HPDE6-E6E7 (cell line): ENCODE measurements around the gene KAZN.

Experiments used
- DNase-seq: peaks from one replicate; pipeline ENCODE4 v3.0.0; 2011; ENCODE audit warnings: missing footprints; ENCODE audit errors: extremely low spot score

Gene KAZN

GRCh38 chr1:14647777-14648176, 49.3 kb downstream of the KAZN start:
- no peak for DNase-seq

- no peak for DNase-seq
Observed at GRCh38 chr1:14648391-14648790, 49.9 kb downstream of the KAZN start.

GRCh38 chr1:14648896-14649855, 50.7 kb downstream of the KAZN start:
- DNase-seq: no peak

DNA sequence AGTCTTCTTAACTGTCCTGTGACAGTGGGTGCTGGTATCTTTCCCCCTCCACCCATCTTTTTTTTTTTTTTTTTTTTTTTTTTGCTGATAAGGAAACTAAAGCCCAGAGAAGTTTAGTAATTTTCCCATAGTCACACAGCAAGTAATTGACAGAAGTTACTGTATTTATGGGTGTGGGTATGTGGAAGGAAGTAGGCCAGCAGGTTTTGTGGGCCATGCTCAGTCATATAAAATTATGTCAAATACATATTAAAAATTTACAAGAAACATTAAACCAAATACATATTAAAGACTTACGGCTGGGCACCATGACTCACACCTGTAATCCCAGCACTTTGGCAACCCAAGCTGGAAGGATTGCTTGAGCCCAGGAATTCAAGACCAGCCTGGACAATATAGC, 51.5 kb downstream of the KAZN start:
- DNase-seq: no peak

- DNase-seq: no peak
Observed at GRCh38 chr1:14650951-14651350, 52.5 kb downstream of the KAZN start.

DNA sequence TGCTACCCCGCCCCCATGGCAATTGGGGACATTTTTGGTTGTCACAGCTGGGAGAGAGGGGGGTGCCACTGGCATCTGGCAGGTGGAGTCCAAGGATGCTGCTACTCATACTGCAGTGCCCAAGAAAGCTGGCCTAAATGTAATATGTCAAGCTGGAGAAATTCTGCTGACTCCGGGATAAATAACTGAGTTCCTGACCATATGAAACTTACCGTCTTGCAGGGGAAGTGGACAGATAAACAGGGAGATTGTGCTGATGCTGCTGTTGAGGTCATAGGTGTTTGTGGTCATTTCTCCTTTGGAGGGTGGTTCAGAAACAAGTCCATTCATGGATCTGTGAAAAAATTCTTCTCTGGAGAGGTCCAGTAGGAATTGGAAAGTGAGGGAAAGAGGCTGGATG, 54.4 kb downstream of the KAZN start:
- DNase-seq: no peak

GRCh38 chr1:14653461-14653960, 55.0 kb downstream of the KAZN start:
- DNase-seq: no peak

DNA sequence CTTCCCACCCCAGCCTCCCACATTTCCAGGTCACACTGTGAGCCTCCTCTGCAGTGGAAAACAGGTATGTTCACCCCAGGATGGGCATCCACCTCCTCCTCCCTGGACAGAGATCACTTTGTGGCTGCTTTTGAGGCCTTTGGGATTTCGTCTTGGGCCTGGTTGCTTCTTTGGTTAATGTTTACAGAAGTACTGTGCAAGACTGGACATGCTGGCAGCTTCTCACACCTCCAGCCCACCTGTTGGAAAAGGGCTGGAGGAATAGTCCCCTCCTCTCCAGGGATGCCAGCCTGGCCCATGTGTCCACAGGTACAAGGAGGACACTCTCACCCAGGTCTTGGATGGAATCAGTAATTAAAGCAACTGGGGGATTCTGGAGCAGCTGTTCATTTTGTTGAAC, 56.1 kb downstream of the KAZN start:
- DNase-seq: no peak

- DNase-seq: no peak
Observed at GRCh38 chr1:14655385-14655784, 56.9 kb downstream of the KAZN start.

DNA sequence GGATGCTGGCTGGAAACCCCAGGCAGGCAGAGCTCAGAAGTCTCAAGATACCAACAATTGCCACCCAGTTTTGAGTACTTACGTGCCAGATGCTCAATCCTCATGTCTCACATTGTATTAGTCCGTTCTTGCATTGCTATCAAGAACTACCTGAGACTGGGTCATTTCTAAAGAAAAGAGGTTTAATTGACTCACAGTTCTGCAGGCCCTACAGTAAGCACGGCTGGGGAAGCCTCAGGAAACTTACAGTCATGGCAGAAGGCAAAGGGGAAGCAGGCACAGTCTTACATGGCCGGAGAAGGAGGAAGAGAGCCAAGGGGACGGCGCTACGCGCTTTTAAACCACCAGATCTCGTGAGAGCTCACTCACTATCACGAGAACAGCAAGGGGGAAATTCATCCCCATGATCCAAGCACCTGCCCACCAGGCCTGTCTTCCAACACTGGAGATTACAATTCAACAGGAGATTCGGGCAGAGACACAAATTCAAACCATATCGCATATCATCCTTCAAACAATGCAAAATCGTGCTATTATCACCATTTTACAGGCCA, 58.0 kb downstream of the KAZN start:
- no peak for DNase-seq

- DNase-seq: no peak
Observed at GRCh38 chr1:14658642-14659041, 60.2 kb downstream of the KAZN start.

- no peak for DNase-seq
Observed at GRCh38 chr1:14659913-14660312, 61.4 kb downstream of the KAZN start.

- DNase-seq: no peak
Observed at GRCh38 chr1:14660801-14661200, 62.3 kb downstream of the KAZN start.

DNA sequence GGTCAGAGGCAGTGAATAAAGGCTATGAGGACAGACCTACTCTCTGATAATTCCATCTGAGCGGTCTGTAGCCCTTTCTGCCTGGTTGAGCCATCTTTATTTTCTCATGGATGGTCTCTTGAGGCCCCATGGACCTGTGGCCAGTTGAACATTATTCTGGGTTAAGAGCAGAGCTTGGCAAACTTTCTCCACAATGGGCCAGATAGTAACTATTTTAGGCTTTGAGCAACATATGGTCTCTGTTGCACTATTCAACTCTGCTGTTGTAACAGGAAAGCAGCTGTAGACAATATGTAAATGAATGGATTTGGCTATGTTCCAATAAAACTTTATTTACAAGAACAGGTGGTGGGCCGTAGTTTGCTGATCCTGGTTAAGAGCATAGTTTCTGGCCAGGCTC, 62.7 kb downstream of the KAZN start:
- DNase-seq: no peak

DNA sequence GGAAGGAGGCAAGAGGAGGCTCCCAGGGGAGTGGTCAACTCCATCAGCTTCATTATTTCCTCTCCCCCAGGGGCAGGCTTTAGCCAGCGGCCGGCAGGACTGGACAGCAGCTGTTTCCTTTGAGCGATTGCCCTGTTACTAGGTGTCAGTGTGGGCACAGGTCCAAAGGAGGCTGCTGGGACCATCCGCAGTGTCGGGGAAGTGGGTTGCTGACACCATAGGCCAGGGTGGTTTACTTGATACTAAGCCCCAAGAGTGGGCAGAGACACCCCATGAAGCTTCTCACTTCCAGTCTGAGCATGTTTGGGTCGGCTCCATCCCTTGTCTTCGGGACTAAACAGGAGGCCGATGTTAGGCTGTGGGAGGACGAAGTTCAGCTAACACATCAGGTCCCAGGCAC, 63.6 kb downstream of the KAZN start:
- DNase-seq: no peak

GRCh38 chr1:14663773-14664172, 65.3 kb downstream of the KAZN start:
- DNase-seq: no peak

DNA sequence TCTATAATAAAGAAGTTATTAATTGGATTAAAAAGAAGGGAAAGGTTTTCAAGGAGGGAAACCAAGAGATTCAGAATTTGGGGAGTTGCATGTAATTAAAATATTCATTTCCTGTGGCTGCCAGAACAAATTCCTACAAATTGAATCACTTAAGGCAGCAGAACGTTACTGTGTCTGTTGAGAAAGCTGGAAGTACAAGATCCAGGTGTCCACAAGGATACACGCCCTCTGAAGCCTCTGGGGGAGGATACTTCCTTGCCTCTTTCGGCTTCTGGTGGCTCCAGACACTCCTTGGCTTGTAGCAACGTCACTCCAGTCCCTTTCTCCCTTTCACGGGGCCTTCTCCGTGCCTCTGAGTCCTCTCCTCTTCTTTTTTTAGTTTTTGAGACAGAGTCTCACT, 67.9 kb downstream of the KAZN start:
- DNase-seq: no peak

GRCh38 chr1:14666962-14667650, 68.6 kb downstream of the KAZN start:
- DNase-seq: no peak

DNA sequence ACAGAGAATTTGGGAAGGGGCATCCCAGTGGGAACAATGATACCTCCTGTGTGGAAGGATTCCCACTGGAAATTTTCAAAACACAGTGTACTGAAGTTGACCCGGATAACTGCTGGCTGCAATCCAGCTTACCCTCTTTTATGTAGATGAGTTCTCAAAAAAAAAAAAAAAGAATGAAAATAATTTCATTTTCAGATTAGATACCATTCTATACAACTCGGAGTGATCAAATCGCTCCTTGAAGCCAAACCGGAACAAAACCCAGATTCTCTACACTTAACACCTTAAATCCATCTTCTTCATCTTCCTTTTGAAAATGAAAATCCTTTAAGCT, 69.1 kb downstream of the KAZN start:
- DNase-seq: no peak

DNA sequence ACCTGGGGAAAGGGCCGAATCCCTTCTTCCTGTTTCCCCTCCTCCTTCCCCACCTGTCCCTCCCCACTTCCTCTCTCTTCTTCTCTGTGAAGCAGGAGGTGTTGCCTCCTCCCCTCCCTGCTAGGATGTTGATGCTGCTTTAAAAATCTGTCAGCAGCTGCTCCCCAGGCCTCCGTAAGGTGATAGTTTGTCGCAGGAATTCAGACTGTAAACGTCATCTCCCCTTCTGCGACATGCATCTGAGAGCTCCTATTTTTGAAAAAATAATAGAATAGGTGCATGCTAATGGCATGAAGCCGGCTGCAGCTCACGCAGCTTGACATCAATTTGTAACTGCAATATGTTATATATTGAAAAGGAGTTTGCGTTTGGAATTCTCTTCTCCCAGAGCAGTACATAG, 70.1 kb downstream of the KAZN start:
- DNase-seq: no peak

- DNase-seq: no peak
Observed at GRCh38 chr1:14672005-14672404, 73.5 kb downstream of the KAZN start.

GRCh38 chr1:14674030-14674429, 75.5 kb downstream of the KAZN start:
- no peak for DNase-seq

- no peak for DNase-seq
Observed at GRCh38 chr1:14676400-14676799, 77.9 kb downstream of the KAZN start.
